Measurements from ENCODE around the gene AMBN.

Gene AMBN

DNA sequence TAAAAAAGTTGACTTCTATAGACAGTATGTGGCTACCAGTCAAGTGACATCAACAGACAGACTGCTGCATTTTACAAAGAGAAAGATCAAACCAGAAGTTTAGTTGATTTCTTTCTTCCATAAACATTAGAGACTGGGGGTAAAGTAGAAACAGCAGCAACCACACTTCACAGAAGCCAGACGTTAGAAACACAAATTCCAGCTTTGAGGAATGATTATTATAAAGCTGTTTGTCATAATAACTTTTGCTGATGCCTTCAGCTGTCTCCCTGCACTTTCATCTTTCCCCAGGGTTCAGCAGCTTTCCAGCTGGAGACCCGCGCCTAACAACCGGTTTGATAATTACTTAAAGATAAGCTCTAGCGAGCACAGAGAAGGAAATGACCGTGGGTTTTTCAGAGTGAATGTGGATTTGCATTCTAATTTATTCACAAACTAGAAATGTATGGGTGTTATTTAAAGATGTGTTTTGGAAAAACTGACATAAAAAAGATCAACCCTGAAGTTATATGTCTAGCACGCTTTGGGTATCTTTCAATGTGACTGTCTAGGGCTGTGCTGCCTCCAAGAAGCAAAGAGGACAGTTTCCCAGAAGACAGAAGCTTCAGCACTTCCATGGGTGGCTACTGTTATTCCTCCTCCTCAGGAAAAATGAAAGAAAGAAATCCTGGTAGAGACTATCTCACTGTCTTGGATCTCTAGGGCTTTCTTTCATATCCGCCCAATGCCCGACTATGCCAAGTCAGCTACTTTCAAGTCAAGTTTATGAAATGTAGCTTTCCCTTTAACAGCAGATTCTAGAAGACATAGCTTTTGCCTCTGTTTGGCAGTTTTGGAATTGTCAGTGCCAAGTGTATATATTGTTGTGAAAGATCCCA lies 21.5 kb downstream of the AMBN start:
- Histone ChIP-seq H3K18ac (ENCODE audit: low read length) (no peak overlapping the region), H4K8ac (ENCODE audit: low read depth, low read length) (no peak overlapping the region), H3K4me3 (ENCODE audit: low read length) (no peak overlapping the region), H3K23ac (ENCODE audit: low read length) (no peak overlapping the region), H3K4ac (ENCODE audit: low read depth, low read length) (no peak overlapping the region), H3K36me3 (ENCODE audit: control insufficient read depth, insufficient read depth, low read length) (no peaks in the 10 kb centered on the region), H3K4me2 (ENCODE audit: low read length) (no peak overlapping the region), H3K27me3 (ENCODE audit: insufficient read depth, low read length, poor library complexity) (no peaks in the 10 kb centered on the region), H2BK5ac (ENCODE audit: low read length) (no peak overlapping the region), H4K5ac (ENCODE audit: low read length) (no peak overlapping the region), H3K27ac (ENCODE audit: low read depth, low read length) (no peak overlapping the region), H2AK5ac (ENCODE audit: low read length) (no peak overlapping the region), H3K56ac (ENCODE audit: low read length) (no peak overlapping the region), H3K79me1 (ENCODE audit: low read length) (no peaks in the 10 kb centered on the region), H3K9ac (ENCODE audit: low read length) (no peak overlapping the region), H3K79me2 (ENCODE audit: control insufficient read depth, insufficient read depth, low read length) (no peaks in the 10 kb centered on the region), H3K4me1 (ENCODE audit: control insufficient read depth, low read depth, low read length) (no peaks in the 10 kb centered on the region), H2BK15ac (replicated peaks; ENCODE audit: low read depth) (no peak overlapping the region), H2BK120ac (ENCODE audit: low read depth, low read length) (no peak overlapping the region)
- no peak for DNase-seq
- WGBS (ENCODE audit: extremely low coverage, insufficient coverage, low lambda C conversion rate) = no CpG with 5 or more reads among the region's 9 CpGs

DNA sequence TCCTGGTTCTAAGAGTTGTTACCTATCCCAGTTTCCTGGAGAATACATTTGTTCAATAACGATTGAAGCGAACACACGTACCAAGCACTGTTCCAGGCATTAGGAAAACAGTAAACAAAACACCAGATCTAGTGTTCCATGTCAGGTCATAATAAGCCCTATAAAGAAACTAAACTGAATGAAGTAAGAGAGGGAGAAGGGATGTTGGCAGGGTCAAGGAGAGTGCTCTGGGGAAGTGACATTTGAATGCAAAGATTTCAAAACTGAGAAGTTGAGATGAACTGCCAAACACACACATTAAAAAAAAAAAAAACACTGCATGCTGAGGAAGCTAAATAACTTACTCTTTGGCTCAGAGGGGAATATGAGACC lies 22.1 kb downstream of the AMBN start:
- DNase-seq = no peak
- H3K23ac ChIP-seq (ENCODE audit: low read length) = no peak overlapping the region
- no peak overlapping the region for H2BK15ac ChIP-seq (replicated peaks; ENCODE audit: low read depth)
- H2BK120ac ChIP-seq (ENCODE audit: low read depth, low read length) = no peak overlapping the region
- no peaks in the 10 kb centered on the region for H3K79me2 ChIP-seq (ENCODE audit: control insufficient read depth, insufficient read depth, low read length)
- no peaks in the 10 kb centered on the region for H3K27me3 ChIP-seq (ENCODE audit: insufficient read depth, low read length, poor library complexity)
- H3K9ac ChIP-seq (ENCODE audit: low read length) = no peak overlapping the region
- no peaks in the 10 kb centered on the region for H3K4me1 ChIP-seq (ENCODE audit: control insufficient read depth, low read depth, low read length)
- WGBS (ENCODE audit: extremely low coverage, insufficient coverage, low lambda C conversion rate) = no CpG with 5 or more reads among the region's 3 CpGs
- H3K79me1 ChIP-seq (ENCODE audit: low read length) = no peaks in the 10 kb centered on the region
- no peak overlapping the region for H3K4ac ChIP-seq (ENCODE audit: low read depth, low read length)
- H3K4me2 ChIP-seq (ENCODE audit: low read length) = no peak overlapping the region
- no peak overlapping the region for H4K5ac ChIP-seq (ENCODE audit: low read length)
- no peak overlapping the region for H2BK5ac ChIP-seq (ENCODE audit: low read length)
- no peaks in the 10 kb centered on the region for H3K36me3 ChIP-seq (ENCODE audit: control insufficient read depth, insufficient read depth, low read length)
- H3K56ac ChIP-seq (ENCODE audit: low read length) = no peak overlapping the region
- no peak overlapping the region for H3K4me3 ChIP-seq (ENCODE audit: low read length)
- H3K27ac ChIP-seq (ENCODE audit: low read depth, low read length) = no peak overlapping the region
- H3K18ac ChIP-seq (ENCODE audit: low read length) = no peak overlapping the region
- H4K8ac ChIP-seq (ENCODE audit: low read depth, low read length) = no peak overlapping the region
- H2AK5ac ChIP-seq (ENCODE audit: low read length) = no peak overlapping the region

DNA sequence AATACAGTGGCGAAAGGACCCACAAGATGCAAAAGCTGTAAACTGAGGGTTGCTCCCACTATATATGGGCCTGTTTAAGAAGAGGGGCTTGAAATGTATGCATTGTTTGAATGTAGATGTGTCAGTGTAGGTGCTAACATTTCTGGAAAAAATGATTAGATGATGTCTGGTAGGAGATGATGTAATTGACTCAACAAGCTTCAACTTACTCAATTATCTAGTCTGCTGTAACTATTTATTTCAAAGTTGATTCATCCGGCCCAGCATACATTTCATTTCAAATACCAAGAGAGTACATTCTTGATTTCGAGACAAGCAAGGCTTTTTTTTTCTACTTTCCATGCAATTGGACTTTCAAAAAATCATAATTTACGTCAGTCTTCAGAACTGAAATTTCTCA lies 27.2 kb downstream of the AMBN start:
- Histone ChIP-seq H3K36me3 (ENCODE audit: control insufficient read depth, insufficient read depth, low read length) (no peaks in the 10 kb centered on the region), H3K27me3 (ENCODE audit: insufficient read depth, low read length, poor library complexity) (no peaks in the 10 kb centered on the region), H2AK5ac (ENCODE audit: low read length) (no peak overlapping the region), H3K4me1 (ENCODE audit: control insufficient read depth, low read depth, low read length) (no peaks in the 10 kb centered on the region), H3K79me1 (ENCODE audit: low read length) (no peaks in the 10 kb centered on the region), H4K8ac (ENCODE audit: low read depth, low read length) (no peak overlapping the region), H3K4me2 (ENCODE audit: low read length) (no peak overlapping the region), H4K5ac (ENCODE audit: low read length) (no peak overlapping the region), H3K23ac (ENCODE audit: low read length) (no peak overlapping the region), H3K4ac (ENCODE audit: low read depth, low read length) (no peak overlapping the region), H3K79me2 (ENCODE audit: control insufficient read depth, insufficient read depth, low read length) (no peaks in the 10 kb centered on the region), H3K56ac (ENCODE audit: low read length) (no peak overlapping the region), H3K4me3 (ENCODE audit: low read length) (no peak overlapping the region), H3K27ac (ENCODE audit: low read depth, low read length) (no peak overlapping the region), H2BK120ac (ENCODE audit: low read depth, low read length) (no peak overlapping the region), H2BK15ac (replicated peaks; ENCODE audit: low read depth) (no peak overlapping the region), H3K9ac (ENCODE audit: low read length) (no peak overlapping the region), H3K18ac (ENCODE audit: low read length) (no peak overlapping the region), H2BK5ac (ENCODE audit: low read length) (no peak overlapping the region)
- DNase-seq = no peak
- no CpG with 5 or more reads among the region's 4 CpGs for WGBS (ENCODE audit: extremely low coverage, insufficient coverage, low lambda C conversion rate)

DNA sequence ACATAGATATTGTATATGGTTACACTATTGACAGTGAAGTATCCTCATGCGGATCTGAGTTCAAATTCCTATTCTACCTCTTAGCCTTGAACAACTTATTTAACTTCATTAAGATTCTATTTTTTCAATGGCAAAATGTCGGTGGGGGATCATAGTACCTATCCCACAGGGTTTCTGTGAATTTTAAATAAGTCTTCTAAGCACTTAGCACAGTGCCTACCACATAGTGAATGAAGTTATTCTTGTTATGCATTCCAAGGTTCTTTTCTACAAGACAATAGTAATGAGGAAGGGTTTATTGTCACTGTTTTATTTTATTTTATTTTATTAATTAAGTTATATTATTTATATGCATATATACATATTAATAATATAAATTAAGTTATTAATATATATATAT lies 27.7 kb downstream of the AMBN start:
- no peak overlapping the region for H3K9ac ChIP-seq (ENCODE audit: low read length)
- no peak overlapping the region for H3K4me3 ChIP-seq (ENCODE audit: low read length)
- no peak overlapping the region for H4K5ac ChIP-seq (ENCODE audit: low read length)
- no peak overlapping the region for H3K56ac ChIP-seq (ENCODE audit: low read length)
- no peak overlapping the region for H3K4ac ChIP-seq (ENCODE audit: low read depth, low read length)
- no peak overlapping the region for H2AK5ac ChIP-seq (ENCODE audit: low read length)
- no peak overlapping the region for H3K27ac ChIP-seq (ENCODE audit: low read depth, low read length)
- H4K8ac ChIP-seq (ENCODE audit: low read depth, low read length) = no peak overlapping the region
- WGBS (ENCODE audit: extremely low coverage, insufficient coverage, low lambda C conversion rate) = no CpG with 5 or more reads among the region's 2 CpGs
- H2BK5ac ChIP-seq (ENCODE audit: low read length) = no peak overlapping the region
- H3K79me1 ChIP-seq (ENCODE audit: low read length) = no peaks in the 10 kb centered on the region
- no peak overlapping the region for H2BK15ac ChIP-seq (replicated peaks; ENCODE audit: low read depth)
- H3K23ac ChIP-seq (ENCODE audit: low read length) = no peak overlapping the region
- H3K79me2 ChIP-seq (ENCODE audit: control insufficient read depth, insufficient read depth, low read length) = no peaks in the 10 kb centered on the region
- H3K18ac ChIP-seq (ENCODE audit: low read length) = no peak overlapping the region
- no peaks in the 10 kb centered on the region for H3K27me3 ChIP-seq (ENCODE audit: insufficient read depth, low read length, poor library complexity)
- H3K4me1 ChIP-seq (ENCODE audit: control insufficient read depth, low read depth, low read length) = no peaks in the 10 kb centered on the region
- DNase-seq = no peak
- no peaks in the 10 kb centered on the region for H3K36me3 ChIP-seq (ENCODE audit: control insufficient read depth, insufficient read depth, low read length)
- no peak overlapping the region for H2BK120ac ChIP-seq (ENCODE audit: low read depth, low read length)
- H3K4me2 ChIP-seq (ENCODE audit: low read length) = no peak overlapping the region

DNA sequence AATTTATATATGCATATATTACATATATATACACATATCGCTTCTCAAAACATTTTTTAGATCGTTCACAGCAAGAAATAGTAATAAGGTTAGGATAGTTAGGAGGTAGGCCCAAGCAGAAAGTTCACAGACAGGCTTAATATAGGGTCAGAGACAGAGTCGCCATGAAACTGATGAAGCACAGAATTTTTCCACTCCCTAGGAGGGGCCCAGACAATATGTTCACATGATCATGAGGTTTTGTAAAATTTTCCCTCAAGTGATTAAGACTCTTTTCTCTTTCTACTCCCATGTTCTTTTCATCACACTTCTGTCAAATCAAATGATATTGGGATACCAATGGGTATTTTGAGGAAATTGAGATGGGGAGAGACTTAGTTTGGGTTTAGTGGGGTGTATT lies 31.3 kb downstream of the AMBN start:
- Histone ChIP-seq H2BK120ac (ENCODE audit: low read depth, low read length) (no peak overlapping the region), H2AK5ac (ENCODE audit: low read length) (no peak overlapping the region), H3K79me2 (ENCODE audit: control insufficient read depth, insufficient read depth, low read length) (no peaks in the 10 kb centered on the region), H3K18ac (ENCODE audit: low read length) (no peak overlapping the region), H3K4me3 (ENCODE audit: low read length) (no peak overlapping the region), H3K79me1 (ENCODE audit: low read length) (no peaks in the 10 kb centered on the region), H3K4me2 (ENCODE audit: low read length) (no peak overlapping the region), H3K4me1 (ENCODE audit: control insufficient read depth, low read depth, low read length) (no peaks in the 10 kb centered on the region), H3K27me3 (ENCODE audit: insufficient read depth, low read length, poor library complexity) (no peaks in the 10 kb centered on the region), H2BK5ac (ENCODE audit: low read length) (no peak overlapping the region), H3K23ac (ENCODE audit: low read length) (no peak overlapping the region), H2BK15ac (replicated peaks; ENCODE audit: low read depth) (no peak overlapping the region), H3K36me3 (ENCODE audit: control insufficient read depth, insufficient read depth, low read length) (no peaks in the 10 kb centered on the region), H3K4ac (ENCODE audit: low read depth, low read length) (no peak overlapping the region), H3K27ac (ENCODE audit: low read depth, low read length) (no peak overlapping the region), H4K5ac (ENCODE audit: low read length) (no peak overlapping the region), H3K56ac (ENCODE audit: low read length) (no peak overlapping the region), H3K9ac (ENCODE audit: low read length) (no peak overlapping the region), H4K8ac (ENCODE audit: low read depth, low read length) (no peak overlapping the region)
- no CpG with 5 or more reads among the region's 3 CpGs for WGBS (ENCODE audit: extremely low coverage, insufficient coverage, low lambda C conversion rate)
- DNase-seq = no peak
